Neural cell (in vitro differentiated cells): ENCODE measurements around the gene RGR. TPM values are rescaled to one million over a fixed set of nuclear protein-coding genes. Genes with fewer than 3 reads are reported as not detected.

Source experiments
- H2AFZ ChIP-seq: fragments of 200-600, 300-800 bp; sonication (generic), shearing (Covaris generic); 2 replicates; pipeline ENCODE4 v1.6.0; 2014; ENCODE audit warnings: low read depth, mild to moderate bottlenecking, antibody characterized with exemption, low read length, moderate library complexity
- H3F3A ChIP-seq: fragments of 200-600 bp; shearing (Covaris generic); 2 replicates; pipeline ENCODE4 v1.6.1; 2016; ENCODE audit warnings: mild to moderate bottlenecking, moderate library complexity, mixed read lengths, antibody characterized with exemption, low read length; ENCODE audit not compliant: insufficient read depth, poor library complexity, severe bottlenecking
- H3K27ac ChIP-seq: fragments of 200-600, 300-800 bp; sonication (generic), shearing (Covaris generic); 2 replicates; pipeline ENCODE4 v1.5.1; 2014; ENCODE audit warnings: mild to moderate bottlenecking, low read length, moderate library complexity
- H3K27me3 ChIP-seq: fragments of 300-800, 200-600 bp; sonication (generic), shearing (Covaris generic); 2 replicates; pipeline ENCODE4 v1.6.0; 2014; ENCODE audit warnings: mild to moderate bottlenecking, low read depth, low read length, moderate library complexity; ENCODE audit not compliant: insufficient read depth
- H3K36me3 ChIP-seq: fragments of 300-800, 200-600 bp; sonication (generic), shearing (Covaris generic); 2 replicates; pipeline ENCODE4 v1.5.1; 2014; ENCODE audit warnings: mild to moderate bottlenecking, antibody characterized with exemption, low read length, moderate library complexity; ENCODE audit not compliant: insufficient read depth
- H3K4me2 ChIP-seq: fragments of 300-800, 200-600 bp; sonication (generic), shearing (Covaris generic); 2 replicates; pipeline ENCODE4 v1.6.0; 2014; ENCODE audit warnings: mild to moderate bottlenecking, low read length
- H3K4me3 ChIP-seq: fragments of 300-800, 200-600 bp; sonication (generic), shearing (Covaris generic); 2 replicates; pipeline ENCODE4 v1.5.1; 2014; ENCODE audit warnings: mild to moderate bottlenecking, low read length, moderate library complexity
- H3K79me2 ChIP-seq: fragments of 200-600 bp; shearing (Covaris generic); replicated peaks from 2 replicates; pipeline ENCODE4 v1.6.0; 2014; ENCODE audit warnings: mild to moderate bottlenecking, low read length, moderate library complexity; ENCODE audit not compliant: insufficient read depth
- H3K9ac ChIP-seq: fragments of 300-800, 200-600 bp; sonication (generic), shearing (Covaris generic); 2 replicates; pipeline ENCODE4 v1.6.1; 2016; ENCODE audit warnings: mild to moderate bottlenecking, low read length, mixed read lengths
- H3K9me2 ChIP-seq: fragments of 200-600 bp; shearing (Covaris generic); 2 replicates; pipeline ENCODE4 v1.6.1; 2016; ENCODE audit warnings: mild to moderate bottlenecking, low read length, mixed read lengths; ENCODE audit not compliant: insufficient read depth
- H3K9me3 ChIP-seq: fragments of 200-600, 300-800 bp; sonication (generic), shearing (Covaris generic); 2 replicates; pipeline ENCODE4 v1.6.1; 2016; ENCODE audit warnings: mild to moderate bottlenecking, mixed run types, low read length, moderate library complexity, mixed read lengths
- H4K20me1 ChIP-seq: fragments of 200-600 bp; shearing (Covaris generic); 2 replicates; pipeline ENCODE4 v1.6.1; 2016; ENCODE audit warnings: mild to moderate bottlenecking, mixed run types; ENCODE audit not compliant: insufficient read depth
- EP300 ChIP-seq: fragments of 450-650 bp; conservative IDR thresholded peaks from 2 replicates; pipeline ENCODE4 v1.6.1; 2014; ENCODE audit warnings: antibody characterized with exemption, mild to moderate bottlenecking, moderate library complexity; ENCODE audit not compliant: poor library complexity, severe bottlenecking
- EZH2 ChIP-seq: fragments of 200-600, 300-800 bp; shearing (Covaris generic), sonication (generic); IDR thresholded peaks from 2 replicates; pipeline ENCODE4 v1.6.1; 2014; ENCODE audit warnings: antibody characterized with exemption, low read length, borderline replicate concordance, mild to moderate bottlenecking; ENCODE audit not compliant: insufficient read depth, poor library complexity, severe bottlenecking
- MXI1 ChIP-seq: fragments of 450-650 bp; conservative IDR thresholded peaks from 2 replicates; pipeline ENCODE4 v1.6.1; 2014; ENCODE audit warnings: antibody characterized with exemption, mild to moderate bottlenecking; ENCODE audit not compliant: poor library complexity, severe bottlenecking
- POLR2AphosphoS5 ChIP-seq: IDR thresholded peaks from 2 replicates; pipeline ENCODE4 v1.6.1; 2012
- RAD21 ChIP-seq: fragments of 450-650 bp; conservative IDR thresholded peaks from 2 replicates; pipeline ENCODE4 v1.6.1; 2014; ENCODE audit warnings: antibody characterized with exemption, mild to moderate bottlenecking, moderate library complexity
- SMC3 ChIP-seq: fragments of 450-650 bp; conservative IDR thresholded peaks from 2 replicates; pipeline ENCODE4 v1.6.1; 2014; ENCODE audit warnings: antibody characterized with exemption, mild to moderate bottlenecking, moderate library complexity; ENCODE audit not compliant: poor library complexity
- TAF1 ChIP-seq: IDR thresholded peaks from 2 replicates; pipeline ENCODE4 v1.6.1; 2012; ENCODE audit warnings: low read depth
- polyA plus RNA-seq: library from polyadenylated mRNA; depleted of rRNA; stranded (reverse); fragments of >200 nt; gene quantifications from 2 replicates; pipeline ENCODE4 v1.2.3, GENCODE V29; 2014
- TF ChIP-seq, protein P1 (sequence below): IDR thresholded peaks from 2 replicates; pipeline ENCODE4 v1.6.1; 2012; ENCODE audit warnings: borderline replicate concordance
- TF ChIP-seq, protein P2 (sequence below): fragments of 450-650 bp; IDR thresholded peaks from 2 replicates; pipeline ENCODE4 v1.5.1; 2014; ENCODE audit warnings: antibody characterized with exemption, mild to moderate bottlenecking, moderate library complexity; ENCODE audit not compliant: poor library complexity, severe bottlenecking

RGR gene
- polyA plus RNA-seq, 1 donor from 2014 or later: not detected

DNA sequence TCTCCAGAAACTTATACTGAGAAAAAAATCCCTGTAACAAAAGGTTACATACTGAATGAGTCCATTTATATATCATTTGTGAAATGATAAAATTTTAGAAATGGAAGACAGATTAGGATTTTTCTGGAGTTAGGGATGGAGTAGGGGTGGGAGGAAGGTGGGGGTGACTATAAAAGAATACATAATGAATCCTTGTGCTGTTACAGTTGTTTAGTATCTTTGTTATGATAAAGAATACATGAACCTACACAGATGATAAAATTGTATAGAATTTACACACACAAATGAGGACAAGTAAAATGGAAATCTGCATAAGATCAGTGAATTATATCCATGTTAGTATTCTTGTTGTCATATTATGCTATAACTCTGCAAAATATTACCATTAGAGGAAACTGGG is 41.8 kb downstream of the RGR start:
- no peak for TF ChIP-seq MXI1
- no peak for TF ChIP-seq EP300
- TF ChIP-seq POLR2AphosphoS5: no peak
- no peak for TF ChIP-seq RAD21
- TF ChIP-seq SMC3: no peak
- TF ChIP-seq TAF1: no peak
- no peaks in the 10 kb centered on the region for H3K9me2 ChIP-seq

DNA sequence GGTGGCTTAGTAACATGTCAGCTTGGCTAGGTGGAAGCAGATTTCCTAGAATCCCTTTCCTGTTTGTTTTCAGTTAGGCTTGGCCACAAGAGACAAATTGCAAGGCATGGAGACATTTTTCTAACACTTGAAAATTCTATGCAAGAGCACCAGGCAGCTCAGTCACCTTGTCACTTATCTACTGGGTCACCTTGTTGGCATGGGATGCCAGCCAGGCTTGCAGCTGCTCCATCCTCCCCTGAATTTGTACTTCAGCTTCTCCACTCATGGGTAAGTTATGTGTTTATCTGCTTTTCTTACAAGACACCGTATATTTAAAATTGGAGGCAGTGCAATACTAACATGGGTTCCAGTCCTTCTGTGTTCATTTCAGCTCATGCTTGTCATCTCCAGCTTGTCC is 43.3 kb downstream of the RGR start:
- Histone ChIP-seq H3K27me3 (no peaks in the 10 kb centered on the region), H3K79me2 (no peaks in the 10 kb centered on the region), H3K36me3 (no peaks in the 10 kb centered on the region), H4K20me1 (no peaks in the 10 kb centered on the region), H2AFZ (no peak overlapping the region), H3F3A (no peaks in the 10 kb centered on the region), H3K27ac (no peak overlapping the region), H3K9ac (no peak overlapping the region), H3K9me3 (no peaks in the 10 kb centered on the region), H3K9me2 (no peaks in the 10 kb centered on the region), H3K4me3 (no peak overlapping the region), H3K4me2 (no peak overlapping the region)
- no peak for TF ChIP-seq RAD21
- TF ChIP-seq MXI1: no peak
- TF ChIP-seq EZH2: no peak
- no peak for TF ChIP-seq SMC3
- TF ChIP-seq, protein P1, sequence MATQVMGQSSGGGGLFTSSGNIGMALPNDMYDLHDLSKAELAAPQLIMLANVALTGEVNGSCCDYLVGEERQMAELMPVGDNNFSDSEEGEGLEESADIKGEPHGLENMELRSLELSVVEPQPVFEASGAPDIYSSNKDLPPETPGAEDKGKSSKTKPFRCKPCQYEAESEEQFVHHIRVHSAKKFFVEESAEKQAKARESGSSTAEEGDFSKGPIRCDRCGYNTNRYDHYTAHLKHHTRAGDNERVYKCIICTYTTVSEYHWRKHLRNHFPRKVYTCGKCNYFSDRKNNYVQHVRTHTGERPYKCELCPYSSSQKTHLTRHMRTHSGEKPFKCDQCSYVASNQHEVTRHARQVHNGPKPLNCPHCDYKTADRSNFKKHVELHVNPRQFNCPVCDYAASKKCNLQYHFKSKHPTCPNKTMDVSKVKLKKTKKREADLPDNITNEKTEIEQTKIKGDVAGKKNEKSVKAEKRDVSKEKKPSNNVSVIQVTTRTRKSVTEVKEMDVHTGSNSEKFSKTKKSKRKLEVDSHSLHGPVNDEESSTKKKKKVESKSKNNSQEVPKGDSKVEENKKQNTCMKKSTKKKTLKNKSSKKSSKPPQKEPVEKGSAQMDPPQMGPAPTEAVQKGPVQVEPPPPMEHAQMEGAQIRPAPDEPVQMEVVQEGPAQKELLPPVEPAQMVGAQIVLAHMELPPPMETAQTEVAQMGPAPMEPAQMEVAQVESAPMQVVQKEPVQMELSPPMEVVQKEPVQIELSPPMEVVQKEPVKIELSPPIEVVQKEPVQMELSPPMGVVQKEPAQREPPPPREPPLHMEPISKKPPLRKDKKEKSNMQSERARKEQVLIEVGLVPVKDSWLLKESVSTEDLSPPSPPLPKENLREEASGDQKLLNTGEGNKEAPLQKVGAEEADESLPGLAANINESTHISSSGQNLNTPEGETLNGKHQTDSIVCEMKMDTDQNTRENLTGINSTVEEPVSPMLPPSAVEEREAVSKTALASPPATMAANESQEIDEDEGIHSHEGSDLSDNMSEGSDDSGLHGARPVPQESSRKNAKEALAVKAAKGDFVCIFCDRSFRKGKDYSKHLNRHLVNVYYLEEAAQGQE: no peak
- no peak for TF ChIP-seq POLR2AphosphoS5
- no peak for TF ChIP-seq EP300
- TF ChIP-seq, protein P2, sequence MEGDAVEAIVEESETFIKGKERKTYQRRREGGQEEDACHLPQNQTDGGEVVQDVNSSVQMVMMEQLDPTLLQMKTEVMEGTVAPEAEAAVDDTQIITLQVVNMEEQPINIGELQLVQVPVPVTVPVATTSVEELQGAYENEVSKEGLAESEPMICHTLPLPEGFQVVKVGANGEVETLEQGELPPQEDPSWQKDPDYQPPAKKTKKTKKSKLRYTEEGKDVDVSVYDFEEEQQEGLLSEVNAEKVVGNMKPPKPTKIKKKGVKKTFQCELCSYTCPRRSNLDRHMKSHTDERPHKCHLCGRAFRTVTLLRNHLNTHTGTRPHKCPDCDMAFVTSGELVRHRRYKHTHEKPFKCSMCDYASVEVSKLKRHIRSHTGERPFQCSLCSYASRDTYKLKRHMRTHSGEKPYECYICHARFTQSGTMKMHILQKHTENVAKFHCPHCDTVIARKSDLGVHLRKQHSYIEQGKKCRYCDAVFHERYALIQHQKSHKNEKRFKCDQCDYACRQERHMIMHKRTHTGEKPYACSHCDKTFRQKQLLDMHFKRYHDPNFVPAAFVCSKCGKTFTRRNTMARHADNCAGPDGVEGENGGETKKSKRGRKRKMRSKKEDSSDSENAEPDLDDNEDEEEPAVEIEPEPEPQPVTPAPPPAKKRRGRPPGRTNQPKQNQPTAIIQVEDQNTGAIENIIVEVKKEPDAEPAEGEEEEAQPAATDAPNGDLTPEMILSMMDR: no peak

More for the DNA sequence above, 41.8 kb downstream of the RGR start:
- no peak overlapping the region for H2AFZ ChIP-seq
- no peaks in the 10 kb centered on the region for H3K27me3 ChIP-seq
- H3F3A ChIP-seq: no peaks in the 10 kb centered on the region
- no peak overlapping the region for H3K27ac ChIP-seq
- no peaks in the 10 kb centered on the region for H3K79me2 ChIP-seq
- H3K4me3 ChIP-seq: no peak overlapping the region
- H3K36me3 ChIP-seq: no peaks in the 10 kb centered on the region
- no peak overlapping the region for H3K9ac ChIP-seq
- H3K9me3 ChIP-seq: no peaks in the 10 kb centered on the region
- no peaks in the 10 kb centered on the region for H4K20me1 ChIP-seq
- H3K4me2 ChIP-seq: no peak overlapping the region
